Stimulated activated CD8-positive, alpha-beta memory T cell treated with anti-CD3 and anti-CD28 coated beads, Interleukin-4, amount 100 ng/mL, for 24 hours (primary cell): Measurements from ENCODE around the gene MTERF1.
"Not testable (repeated sequence)": the region's sequence is repeated elsewhere in the genome, so short reads cannot be mapped to it uniquely, and the experiment has no call there.

Experiments
- DNase-seq: peaks from one replicate; pipeline ENCODE4 v3.0.0-alpha.2; 2020; ENCODE audit warnings: low read depth

Gene MTERF1

GRCh38 chr7:91883676-91884362 is 3.3 kb upstream of the MTERF1 start:
- DNase-seq: no peak

GRCh38 chr7:91880016-91880412 is 488 bp downstream of the MTERF1 start:
- no peak for DNase-seq

GRCh38 chr7:91876391-91877133 is 3.9 kb downstream of the MTERF1 start:
- no peak for DNase-seq

- DNase-seq: no peak
These were observed 4.7 kb downstream of the MTERF1 start for GRCh38 chr7:91875851-91876250.

GRCh38 chr7:91872928-91873327 is 7.6 kb downstream of the MTERF1 start:
- DNase-seq: no peak

- no peak for DNase-seq
These were observed 8.4 kb downstream of the MTERF1 start for GRCh38 chr7:91872069-91872468.

GRCh38 chr7:91869661-91870060 is 10.8 kb downstream of the MTERF1 start:
- DNase-seq: no peak

- no peak for DNase-seq
These were observed 13.8 kb downstream of the MTERF1 start for GRCh38 chr7:91866599-91867148.

GRCh38 chr7:91865511-91865910 is 15.0 kb downstream of the MTERF1 start:
- DNase-seq: no peak

- DNase-seq: not testable (repeated sequence)
These were observed 15.9 kb downstream of the MTERF1 start for GRCh38 chr7:91864604-91865003.

GRCh38 chr7:91864070-91864469 is 16.4 kb downstream of the MTERF1 start:
- no peak for DNase-seq

GRCh38 chr7:91852263-91852741 is 28.2 kb downstream of the MTERF1 start:
- no peak for DNase-seq

GRCh38 chr7:91850455-91850854 is 30.0 kb downstream of the MTERF1 start:
- no peak for DNase-seq

- no peak for DNase-seq
These were observed 32.5 kb downstream of the MTERF1 start for GRCh38 chr7:91847876-91848588.

GRCh38 chr7:91847231-91847630 is 33.3 kb downstream of the MTERF1 start:
- DNase-seq: no peak

- DNase-seq: no peak
These were observed 34.1 kb downstream of the MTERF1 start for GRCh38 chr7:91846436-91846835.

- DNase-seq: no peak
These were observed 36.7 kb downstream of the MTERF1 start for GRCh38 chr7:91843831-91844230.

GRCh38 chr7:91838439-91838838 is 42.1 kb downstream of the MTERF1 start:
- no peak for DNase-seq

GRCh38 chr7:91837397-91838070 is 43.0 kb downstream of the MTERF1 start:
- no peak for DNase-seq

GRCh38 chr7:91835826-91836368 is 44.6 kb downstream of the MTERF1 start:
- no peak for DNase-seq

GRCh38 chr7:91835091-91835825 is 45.2 kb downstream of the MTERF1 start:
- no peak for DNase-seq
